SK-N-SH (cell line): ENCODE data around the gene SHC3. TPM values are rescaled to one million over a fixed set of nuclear protein-coding genes. Genes with fewer than 3 reads are reported as not detected.

Experiments used
- CTCF ChIA-PET: fragments of 300-600, 350-600 bp; formaldehyde crosslinking; extraction: SDS; loops from one replicate; lab custom pipeline; 2021; lab: Yijun Ruan, JAX
- POLR2A ChIA-PET: fragments of 350-600 bp; sonication (Branson Sonifier 250); formaldehyde crosslinking; extraction: SDS; loops from one replicate; lab custom pipeline; 2020; ENCODE audit warnings: antibody characterized with exemption, inconsistent platforms; lab: Yijun Ruan, JAX
- DNase-seq: peaks from one replicate; pipeline ENCODE4 v3.0.0; 2012
- H2AFZ ChIP-seq: fragments of 200-600 bp; sonication (generic); 2 replicates; pipeline ENCODE4 v1.8.1; 2016; ENCODE audit warnings: antibody characterized with exemption, mild to moderate bottlenecking, low read depth
- H3F3A ChIP-seq: fragments of 200-600 bp; sonication (generic); replicated peaks from 2 replicates; pipeline ENCODE3; 2016; ENCODE audit warnings: antibody characterized with exemption, mild to moderate bottlenecking; ENCODE audit not compliant: insufficient read depth
- H3K27ac ChIP-seq, 2 experiments: fragments of 200-500 bp in 1 of 2; fragments of 200-600 bp in 1 of 2; sonication (Bioruptor generic) in 1 of 2; sonication (generic), shearing (Covaris generic) in 1 of 2; 2 replicates each; pipeline versions ENCODE4 v1.5.1 to v1.6.1; 2014 to 2016; ENCODE audit warnings: low read depth in 2 of 2, inconsistent platforms in 1 of 2, low read length in 1 of 2, mild to moderate bottlenecking in 1 of 2, mixed read lengths in 1 of 2
- H3K27me3 ChIP-seq: fragments of 200-600 bp; sonication (generic), shearing (Covaris generic); 2 replicates; pipeline ENCODE4 v1.6.1; 2016; ENCODE audit warnings: mixed run types; ENCODE audit not compliant: insufficient read depth
- H3K36me3 ChIP-seq, 2 experiments: fragments of 200-500 bp in 1 of 2; fragments of 200-600 bp in 1 of 2; sonication (Bioruptor generic) in 1 of 2; sonication (generic) in 1 of 2; replicated peaks in 1 of 2; 2 replicates each; pipeline versions ENCODE3 to v1.5.1; 2014 to 2016; ENCODE audit warnings: low read length in 1 of 2, mild to moderate bottlenecking in 1 of 2; ENCODE audit not compliant: insufficient read depth in 2 of 2, control insufficient read depth in 1 of 2
- H3K4me1 ChIP-seq, 2 experiments: fragments of 200-500 bp in 1 of 2; fragments of 200-600 bp in 1 of 2; sonication (Bioruptor generic) in 1 of 2; sonication (generic), shearing (Covaris generic) in 1 of 2; 2 replicates each; pipeline versions ENCODE4 v1.5.1 to v1.6.1; 2014 to 2016; ENCODE audit warnings: low read depth in 1 of 2, low read length in 1 of 2, mixed run types in 1 of 2; ENCODE audit not compliant: insufficient read depth in 2 of 2, control insufficient read depth in 1 of 2
- H3K4me2 ChIP-seq: fragments of 200-600 bp; sonication (generic), shearing (Covaris generic); 2 replicates; pipeline ENCODE4 v1.6.1; 2017; ENCODE audit warnings: mixed run types
- H3K4me3 ChIP-seq, 2 experiments: fragments of 200-500 bp in 1 of 2; fragments of 200-600 bp in 1 of 2; sonication (Bioruptor generic) in 1 of 2; sonication (generic), shearing (Covaris generic) in 1 of 2; 2 replicates each; pipeline versions ENCODE4 v1.5.1 to v1.8.1; 2014 to 2016; ENCODE audit warnings: low read depth in 2 of 2, inconsistent platforms in 1 of 2, low read length in 1 of 2, mild to moderate bottlenecking in 1 of 2, mixed read lengths in 1 of 2, moderate library complexity in 1 of 2
- H3K79me2 ChIP-seq: fragments of 200-600 bp; sonication (generic); 2 replicates; pipeline ENCODE4 v1.8.1; 2017; ENCODE audit warnings: mild to moderate bottlenecking; ENCODE audit not compliant: insufficient read depth
- H3K9ac ChIP-seq: fragments of 200-600 bp; sonication (generic); 2 replicates; pipeline ENCODE4 v1.6.1; 2017; ENCODE audit warnings: mixed run types
- H3K9me2 ChIP-seq: fragments of 200-600 bp; sonication (generic); 2 replicates; pipeline ENCODE4 v1.6.1; 2017; ENCODE audit warnings: mixed run types
- H3K9me3 ChIP-seq: fragments of 200-600 bp; sonication (generic); 2 replicates; pipeline ENCODE4 v1.6.1; 2017; ENCODE audit warnings: mixed run types, mild to moderate bottlenecking, moderate library complexity
- H4K20me1 ChIP-seq: fragments of 200-600 bp; sonication (generic); 2 replicates; pipeline ENCODE4 v1.6.1; 2017; ENCODE audit warnings: mild to moderate bottlenecking, mixed run types; ENCODE audit not compliant: insufficient read depth
- FOSL2 ChIP-seq: IDR thresholded peaks from 2 replicates; pipeline ENCODE4 v1.4.0; 2012; ENCODE audit warnings: low read depth, mild to moderate bottlenecking, moderate library complexity, borderline replicate concordance
- FOXJ3 ChIP-seq: sonication (generic); formaldehyde crosslinking; IDR thresholded peaks from 2 replicates; pipeline ENCODE4 v1.5.1; 2020; ENCODE audit warnings: mild to moderate bottlenecking, missing genetic modification reagents
- FOXM1 ChIP-seq: IDR thresholded peaks from 2 replicates; pipeline ENCODE4 v1.4.0; 2012; ENCODE audit warnings: low read depth, mild to moderate bottlenecking
- GABPA ChIP-seq: IDR thresholded peaks from 2 replicates; pipeline ENCODE4 v1.4.0; 2012; ENCODE audit warnings: low read depth, mild to moderate bottlenecking
- GATA2 ChIP-seq: sonication (generic); formaldehyde crosslinking; IDR thresholded peaks from 2 replicates; pipeline ENCODE4 v1.5.0; 2020; ENCODE audit warnings: mild to moderate bottlenecking, missing genetic modification reagents
- NRF1 ChIP-seq: IDR thresholded peaks from 2 replicates; pipeline ENCODE4 v1.6.1; 2012; ENCODE audit warnings: low read depth, mild to moderate bottlenecking, low read length
- SMC3 ChIP-seq: IDR thresholded peaks from 2 replicates; pipeline ENCODE4 v1.6.1; 2012; ENCODE audit warnings: low read depth, low read length, improper control_type of control experiment
- WGBS: methylation state at CpG from one replicate; pipeline ENCODE4 v1.1.6; 2017; ENCODE audit warnings: low lambda C conversion rate; 5-methylcytosine and 5-hydroxymethylcytosine counted together
- polyA plus RNA-seq, 3 experiments: library from polyadenylated mRNA; depleted of rRNA; stranded (reverse); fragments of >200 nt; gene quantifications; 2 replicates each; pipeline ENCODE4 v1.2.3, GENCODE V29; 2012
- TF ChIP-seq, protein P1 (sequence below): IDR thresholded peaks from 2 replicates; pipeline ENCODE4 v1.6.1; 2012; ENCODE audit warnings: mild to moderate bottlenecking, low read depth, low read length, moderate library complexity
- TF ChIP-seq, protein P2 (sequence below): fragments of 150-350 bp; IDR thresholded peaks from 2 replicates; pipeline ENCODE4 v1.6.1; 2016; ENCODE audit warnings: mild to moderate bottlenecking, low read depth, low read length
- TF ChIP-seq, protein P3 (sequence below): IDR thresholded peaks from 2 replicates; pipeline ENCODE4 v1.4.0; 2012; ENCODE audit warnings: low read depth, borderline replicate concordance
- TF ChIP-seq, protein P4 (sequence below): fragments of 150-350 bp; IDR thresholded peaks from 2 replicates; pipeline ENCODE4 v1.6.1; 2017; ENCODE audit warnings: antibody characterized with exemption, low read length, low read depth, borderline replicate concordance

The SHC3 gene
- polyA plus RNA-seq, 1 of the 3 experiments (the other 2 are of a cell fraction): 3.2 TPM

DNA sequence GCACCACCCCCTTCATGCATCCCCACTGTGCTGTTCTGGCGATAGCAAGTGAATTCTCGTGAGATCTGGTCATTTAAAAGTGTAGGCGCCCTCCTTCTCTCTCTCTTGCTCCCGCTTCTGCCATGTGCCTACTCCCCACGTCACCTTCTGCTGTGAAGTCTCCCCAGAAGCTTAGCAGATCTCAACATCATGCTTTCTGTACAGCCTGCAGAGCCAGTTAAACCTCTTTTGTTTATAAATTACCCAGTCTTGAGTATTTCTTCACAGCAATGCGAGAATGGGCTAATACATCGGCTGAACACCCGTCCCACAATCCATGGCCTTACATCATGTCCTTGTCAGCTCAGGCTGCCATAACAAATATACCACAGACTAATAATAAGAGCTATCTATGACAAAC lies 17.4 kb downstream of the SHC3 start:
- POLR2A ChIA-PET: no interaction called here
- Histone ChIP-seq H3F3A (peaks cover 4% of the 10 kb centered on the region), H3K4me3 (no peak overlapping the region), H3K4me1 (peaks cover 0 to 7% of the 10 kb centered on the region in 2 experiments; a peak in 1 of 4 replicates), H3K9ac (no peak overlapping the region), H4K20me1 (no peaks in the 10 kb centered on the region), H3K36me3 (peaks cover 0 to 14% of the 10 kb centered on the region in 2 experiments), H3K27me3 (no peaks in the 10 kb centered on the region), H3K9me3 (no peaks in the 10 kb centered on the region), H3K4me2 (no peak overlapping the region), H2AFZ (no peak overlapping the region), H3K79me2 (peaks cover 88% of the 10 kb centered on the region), H3K27ac (no peak overlapping the region), H3K9me2 (no peaks in the 10 kb centered on the region)
- DNase-seq: no peak
- TF ChIP-seq FOXJ3 (CRISPR knock-in tag) (no peak), GATA2 (CRISPR knock-in tag) (no peak), FOXM1 (no peak), GABPA (no peak), NRF1 (no peak), SMC3 (no peak), FOSL2 (no peak)
- TF ChIP-seq, protein P1, sequence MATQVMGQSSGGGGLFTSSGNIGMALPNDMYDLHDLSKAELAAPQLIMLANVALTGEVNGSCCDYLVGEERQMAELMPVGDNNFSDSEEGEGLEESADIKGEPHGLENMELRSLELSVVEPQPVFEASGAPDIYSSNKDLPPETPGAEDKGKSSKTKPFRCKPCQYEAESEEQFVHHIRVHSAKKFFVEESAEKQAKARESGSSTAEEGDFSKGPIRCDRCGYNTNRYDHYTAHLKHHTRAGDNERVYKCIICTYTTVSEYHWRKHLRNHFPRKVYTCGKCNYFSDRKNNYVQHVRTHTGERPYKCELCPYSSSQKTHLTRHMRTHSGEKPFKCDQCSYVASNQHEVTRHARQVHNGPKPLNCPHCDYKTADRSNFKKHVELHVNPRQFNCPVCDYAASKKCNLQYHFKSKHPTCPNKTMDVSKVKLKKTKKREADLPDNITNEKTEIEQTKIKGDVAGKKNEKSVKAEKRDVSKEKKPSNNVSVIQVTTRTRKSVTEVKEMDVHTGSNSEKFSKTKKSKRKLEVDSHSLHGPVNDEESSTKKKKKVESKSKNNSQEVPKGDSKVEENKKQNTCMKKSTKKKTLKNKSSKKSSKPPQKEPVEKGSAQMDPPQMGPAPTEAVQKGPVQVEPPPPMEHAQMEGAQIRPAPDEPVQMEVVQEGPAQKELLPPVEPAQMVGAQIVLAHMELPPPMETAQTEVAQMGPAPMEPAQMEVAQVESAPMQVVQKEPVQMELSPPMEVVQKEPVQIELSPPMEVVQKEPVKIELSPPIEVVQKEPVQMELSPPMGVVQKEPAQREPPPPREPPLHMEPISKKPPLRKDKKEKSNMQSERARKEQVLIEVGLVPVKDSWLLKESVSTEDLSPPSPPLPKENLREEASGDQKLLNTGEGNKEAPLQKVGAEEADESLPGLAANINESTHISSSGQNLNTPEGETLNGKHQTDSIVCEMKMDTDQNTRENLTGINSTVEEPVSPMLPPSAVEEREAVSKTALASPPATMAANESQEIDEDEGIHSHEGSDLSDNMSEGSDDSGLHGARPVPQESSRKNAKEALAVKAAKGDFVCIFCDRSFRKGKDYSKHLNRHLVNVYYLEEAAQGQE: no peak
- TF ChIP-seq, protein P2, sequence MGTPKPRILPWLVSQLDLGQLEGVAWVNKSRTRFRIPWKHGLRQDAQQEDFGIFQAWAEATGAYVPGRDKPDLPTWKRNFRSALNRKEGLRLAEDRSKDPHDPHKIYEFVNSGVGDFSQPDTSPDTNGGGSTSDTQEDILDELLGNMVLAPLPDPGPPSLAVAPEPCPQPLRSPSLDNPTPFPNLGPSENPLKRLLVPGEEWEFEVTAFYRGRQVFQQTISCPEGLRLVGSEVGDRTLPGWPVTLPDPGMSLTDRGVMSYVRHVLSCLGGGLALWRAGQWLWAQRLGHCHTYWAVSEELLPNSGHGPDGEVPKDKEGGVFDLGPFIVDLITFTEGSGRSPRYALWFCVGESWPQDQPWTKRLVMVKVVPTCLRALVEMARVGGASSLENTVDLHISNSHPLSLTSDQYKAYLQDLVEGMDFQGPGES: no peak
- TF ChIP-seq, protein P3, sequence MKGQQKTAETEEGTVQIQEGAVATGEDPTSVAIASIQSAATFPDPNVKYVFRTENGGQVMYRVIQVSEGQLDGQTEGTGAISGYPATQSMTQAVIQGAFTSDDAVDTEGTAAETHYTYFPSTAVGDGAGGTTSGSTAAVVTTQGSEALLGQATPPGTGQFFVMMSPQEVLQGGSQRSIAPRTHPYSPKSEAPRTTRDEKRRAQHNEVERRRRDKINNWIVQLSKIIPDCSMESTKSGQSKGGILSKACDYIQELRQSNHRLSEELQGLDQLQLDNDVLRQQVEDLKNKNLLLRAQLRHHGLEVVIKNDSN: no peak
- TF ChIP-seq, protein P4, sequence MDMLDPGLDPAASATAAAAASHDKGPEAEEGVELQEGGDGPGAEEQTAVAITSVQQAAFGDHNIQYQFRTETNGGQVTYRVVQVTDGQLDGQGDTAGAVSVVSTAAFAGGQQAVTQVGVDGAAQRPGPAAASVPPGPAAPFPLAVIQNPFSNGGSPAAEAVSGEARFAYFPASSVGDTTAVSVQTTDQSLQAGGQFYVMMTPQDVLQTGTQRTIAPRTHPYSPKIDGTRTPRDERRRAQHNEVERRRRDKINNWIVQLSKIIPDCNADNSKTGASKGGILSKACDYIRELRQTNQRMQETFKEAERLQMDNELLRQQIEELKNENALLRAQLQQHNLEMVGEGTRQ: no peak
- CTCF ChIA-PET: no interaction called here
- WGBS: 92% methylated on average over 8 of the region's 8 CpGs
